ENCODE measurements around the gene IL13.
"Not testable (repeated sequence)": the region's sequence is repeated elsewhere in the genome, so short reads cannot be mapped to it uniquely, and the experiment has no call there.

The IL13 gene

DNA sequence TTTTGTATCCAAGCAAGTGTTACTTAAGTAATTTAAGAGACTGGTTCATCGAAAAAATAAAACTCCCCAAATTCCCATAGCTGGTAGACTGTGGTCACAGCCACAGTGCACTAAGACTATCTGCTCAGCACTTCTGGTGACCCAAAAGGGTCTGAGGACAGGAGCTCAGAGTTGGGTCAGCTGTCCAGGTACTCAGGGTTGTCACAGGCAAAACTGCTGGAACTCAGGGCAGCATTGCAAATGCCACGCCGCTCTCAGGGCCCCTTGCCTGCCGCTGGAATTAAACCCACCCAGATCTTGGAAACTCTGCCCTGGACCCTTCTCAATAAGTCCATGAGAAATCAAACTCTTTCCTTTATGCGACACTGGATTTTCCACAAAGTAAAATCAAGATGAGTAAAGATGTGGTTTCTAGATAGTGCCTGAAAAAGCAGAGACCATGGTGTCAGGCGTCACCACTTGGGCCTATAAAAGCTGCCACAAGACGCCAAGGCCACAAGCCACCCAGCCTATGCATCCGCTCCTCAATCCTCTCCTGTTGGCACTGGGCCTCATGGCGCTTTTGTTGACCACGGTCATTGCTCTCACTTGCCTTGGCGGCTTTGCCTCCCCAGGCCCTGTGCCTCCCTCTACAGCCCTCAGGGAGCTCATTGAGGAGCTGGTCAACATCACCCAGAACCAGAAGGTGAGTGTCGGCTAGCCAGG is at the start of gene IL13:
TSS of gene IL13 (plus strand) at position 498 of the 705 bp plus-strand sequence. CDS start at position 512, 14 bp downstream.
- no peak for DNase-seq (ENCODE audit: low read depth)

DNA sequence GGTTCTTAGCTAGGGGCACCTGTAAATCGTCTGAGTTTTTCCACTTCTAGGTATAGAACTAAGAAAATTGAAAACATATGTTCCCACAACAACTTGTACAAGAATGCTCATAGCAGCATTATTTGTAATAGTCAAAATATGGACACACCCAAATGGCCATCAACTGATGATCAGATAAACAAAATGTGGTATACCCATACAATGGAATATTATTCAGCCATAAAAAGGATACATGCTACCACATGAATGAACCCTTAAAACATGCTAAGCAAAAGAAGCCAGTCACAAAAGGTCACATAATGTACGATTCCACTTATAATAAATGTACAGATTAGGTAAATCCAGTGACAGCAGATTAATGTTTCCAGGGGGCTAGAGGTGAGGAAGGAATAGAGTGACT is 46.0 kb upstream of the IL13 start:
- no peak for DNase-seq (ENCODE audit: low read depth)

DNA sequence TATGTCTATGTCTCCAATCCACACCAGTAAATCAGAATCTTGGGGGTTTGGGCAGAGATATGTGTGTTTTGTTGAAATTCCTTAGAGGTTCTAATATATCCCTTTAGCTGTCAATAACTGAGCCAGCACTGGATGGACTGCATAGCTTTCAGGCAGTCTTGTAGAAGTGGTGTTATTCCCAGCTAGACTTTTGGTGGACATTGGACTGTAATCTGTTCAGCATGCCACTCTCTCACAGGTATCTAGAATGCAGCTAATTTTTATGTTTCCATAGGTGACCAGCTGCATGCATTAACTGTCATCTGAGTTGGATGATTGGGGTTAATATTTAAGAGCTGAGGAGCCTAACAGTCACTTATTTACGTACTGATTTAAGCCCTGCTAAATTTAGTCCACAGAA is 45.1 kb upstream of the IL13 start:
- no peak for DNase-seq (ENCODE audit: low read depth)

DNA sequence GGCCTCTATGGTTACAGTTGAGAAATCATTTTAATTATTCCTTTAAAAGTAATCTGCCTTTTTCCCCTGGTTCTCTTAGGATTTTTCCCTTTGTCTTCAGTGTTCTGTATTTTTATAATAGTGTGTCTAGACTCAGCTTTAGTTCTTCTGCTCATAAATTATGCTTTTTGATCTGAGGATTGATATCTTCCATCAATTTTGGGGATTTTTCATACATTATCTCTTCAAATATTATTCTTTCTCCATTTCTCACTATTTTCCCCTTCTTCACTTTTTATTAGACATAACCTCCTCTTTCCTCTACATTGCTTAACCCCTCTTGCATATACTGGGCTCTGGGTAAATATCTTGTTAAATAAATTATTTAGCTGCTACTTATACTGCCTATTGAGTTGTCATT is 36.3 kb upstream of the IL13 start:
- DNase-seq (ENCODE audit: low read depth), result no peak

DNA sequence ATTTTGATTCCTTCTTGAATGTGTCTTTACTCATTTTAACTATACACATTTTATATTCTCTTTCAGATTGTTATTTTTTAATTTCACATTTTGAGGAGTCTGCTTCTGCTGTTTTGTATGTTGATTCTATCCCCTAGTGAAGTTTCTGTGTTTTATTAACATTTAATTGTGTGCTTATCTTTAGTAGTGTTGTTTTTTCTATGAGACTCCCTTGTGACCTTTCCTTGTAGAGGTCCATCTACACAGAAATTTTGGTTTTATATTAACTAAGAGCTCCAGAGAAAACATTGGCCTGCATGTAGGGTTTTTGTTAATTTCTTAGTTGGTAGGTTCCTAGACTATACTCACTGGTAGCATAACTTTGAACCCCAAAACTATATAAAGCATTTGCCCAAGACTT is 35.4 kb upstream of the IL13 start:
- DNase-seq (ENCODE audit: low read depth), result no peak

DNA sequence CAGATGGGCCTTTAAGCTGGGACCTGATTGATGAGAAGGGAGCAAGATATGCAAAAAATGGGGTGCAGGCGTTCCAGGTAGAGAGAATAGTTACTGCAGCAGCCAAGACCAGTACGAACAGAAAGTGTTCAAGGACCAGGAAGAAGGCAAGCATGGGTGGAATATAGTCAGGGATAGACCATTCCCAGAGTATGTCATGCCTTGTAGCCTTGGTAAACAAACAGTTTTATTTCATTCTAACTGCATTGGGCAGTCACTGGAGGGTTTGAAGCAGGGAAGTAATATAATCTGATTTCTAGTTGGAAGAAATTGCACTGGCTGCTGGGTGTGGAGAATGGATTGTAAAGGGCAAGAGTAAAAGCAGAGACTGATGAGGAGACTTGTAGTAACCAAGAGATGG is 30.5 kb upstream of the IL13 start:
- DNase-seq (ENCODE audit: low read depth), result no peak

DNA sequence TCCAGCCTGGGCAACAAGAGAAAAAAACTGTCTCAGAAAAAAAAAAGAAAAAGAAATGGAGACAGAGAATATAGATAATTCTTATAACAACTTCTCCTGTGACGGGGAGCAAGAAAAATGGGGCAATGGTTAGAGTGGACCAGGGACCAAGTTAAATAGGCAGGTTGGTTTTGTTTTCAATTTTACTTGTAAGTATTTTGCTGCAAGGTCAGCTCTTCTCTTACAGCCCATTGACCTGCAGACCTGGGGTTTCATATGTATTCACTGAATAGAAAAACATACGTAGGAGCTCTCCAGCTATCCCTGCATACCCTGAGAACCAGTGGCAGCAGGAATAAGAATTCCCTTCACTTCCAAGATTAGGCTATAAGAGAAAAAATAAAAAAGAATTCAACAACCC is 29.2 kb upstream of the IL13 start:
- no peak for DNase-seq (ENCODE audit: low read depth)

DNA sequence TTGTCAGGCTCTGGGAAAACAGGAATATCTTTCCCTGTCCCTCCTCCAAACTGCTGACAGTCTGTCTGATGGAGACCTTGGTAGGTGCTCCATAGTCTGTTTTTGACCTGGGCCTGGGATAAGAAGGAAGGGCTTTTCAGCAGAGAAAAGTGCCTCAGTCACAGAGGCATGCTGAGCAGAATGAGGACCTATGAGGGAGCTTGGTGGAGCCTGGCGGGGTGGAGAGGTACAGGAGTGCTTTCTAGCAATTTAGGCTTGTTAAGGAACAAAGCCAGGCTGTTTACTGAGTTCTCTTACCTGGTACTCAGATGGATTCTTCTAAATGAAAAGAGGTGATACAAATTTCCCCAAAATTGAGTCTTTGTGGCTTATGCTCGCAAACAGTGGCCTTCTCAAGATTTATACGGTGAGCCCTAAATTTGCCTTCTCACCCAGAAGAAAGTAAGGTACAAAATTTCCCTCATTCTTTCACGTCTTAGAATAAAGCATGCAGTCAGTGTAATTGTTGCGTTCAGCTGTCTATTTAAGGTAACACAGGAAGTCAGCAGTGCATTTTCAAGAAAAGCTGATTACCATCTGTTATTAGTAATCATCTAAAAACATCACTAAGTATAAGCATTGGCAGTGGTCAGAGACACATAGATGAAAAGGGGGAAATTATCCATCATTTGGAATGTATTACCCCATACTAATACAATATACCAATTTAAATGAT is 28.6 kb upstream of the IL13 start:
- DNase-seq (ENCODE audit: low read depth), result no peak

DNA sequence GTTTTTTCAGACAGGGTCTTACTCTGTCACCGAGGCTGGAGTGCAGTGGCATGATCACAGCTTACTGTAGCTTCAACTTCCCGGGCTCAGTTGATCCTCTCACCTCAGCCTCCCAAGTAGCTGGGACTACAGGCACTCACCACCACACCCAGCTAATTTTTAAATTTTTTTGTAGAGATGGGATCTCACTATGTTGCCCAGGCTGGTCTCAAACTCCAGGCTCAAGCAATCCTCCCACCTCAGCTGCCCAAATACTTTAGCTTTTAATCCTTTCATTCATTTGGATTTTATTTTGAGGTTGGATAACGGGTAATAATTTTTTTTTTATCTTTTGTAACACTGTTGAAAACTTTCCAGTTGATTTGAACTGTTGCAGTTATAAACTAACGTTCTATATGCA is 24.4 kb upstream of the IL13 start:
- DNase-seq (ENCODE audit: low read depth), result not testable (repeated sequence)

DNA sequence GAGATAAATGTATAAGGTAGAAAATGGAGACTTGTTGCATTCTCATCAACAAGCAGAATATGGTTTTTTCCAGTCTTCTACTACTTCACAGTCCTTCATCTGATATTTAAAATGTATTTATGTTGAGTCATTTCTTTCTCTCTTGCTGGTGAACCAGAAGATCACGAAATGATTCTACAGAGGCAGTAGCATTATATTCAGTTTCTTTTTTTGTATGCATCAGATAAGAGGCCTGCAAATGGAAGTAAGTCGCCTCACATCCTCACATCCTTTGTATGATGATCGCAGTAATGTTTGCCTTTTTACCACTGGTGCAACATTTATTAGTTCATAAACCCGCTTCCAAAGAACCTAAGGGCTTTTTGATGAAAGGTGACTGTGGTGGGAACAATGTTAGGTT is 22.1 kb upstream of the IL13 start:
- DNase-seq (ENCODE audit: low read depth), result no peak

DNA sequence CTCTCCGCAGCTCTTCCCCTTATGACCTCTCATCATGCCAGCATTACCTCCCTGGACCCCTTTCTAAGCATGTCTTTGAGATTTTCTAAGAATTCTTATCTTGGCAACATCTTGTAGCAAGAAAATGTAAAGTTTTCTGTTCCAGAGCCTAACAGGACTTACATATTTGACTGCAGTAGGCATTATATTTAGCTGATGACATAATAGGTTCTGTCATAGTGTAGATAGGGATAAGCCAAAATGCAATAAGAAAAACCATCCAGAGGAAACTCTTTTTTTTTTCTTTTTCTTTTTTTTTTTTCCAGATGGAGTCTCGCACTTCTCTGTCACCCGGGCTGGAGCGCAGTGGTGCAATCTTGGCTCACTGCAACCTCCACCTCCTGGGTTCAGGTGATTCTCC is 20.7 kb upstream of the IL13 start:
- DNase-seq (ENCODE audit: low read depth), result no peak

DNA sequence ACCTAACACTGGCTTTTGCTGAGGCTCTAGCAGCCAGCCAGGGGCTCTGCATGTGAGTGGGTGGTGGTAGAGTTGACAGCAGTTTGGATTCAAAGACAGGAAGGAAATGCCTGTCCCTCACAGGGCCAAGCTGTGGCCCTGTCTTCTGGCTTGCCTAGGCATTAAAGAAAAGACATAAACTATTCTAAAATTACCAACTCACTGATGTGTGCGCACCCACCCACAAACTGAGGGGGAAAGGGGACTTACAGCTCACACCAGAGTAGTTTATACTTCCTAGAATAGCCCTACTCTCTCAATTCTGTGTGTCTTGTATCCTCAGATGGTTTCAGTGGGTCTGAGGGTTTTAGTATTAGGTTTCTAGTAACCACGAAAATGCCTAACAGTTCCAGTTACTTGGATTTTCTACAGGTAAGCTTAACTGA is 18.3 kb upstream of the IL13 start:
- DNase-seq (ENCODE audit: low read depth), result no peak

DNA sequence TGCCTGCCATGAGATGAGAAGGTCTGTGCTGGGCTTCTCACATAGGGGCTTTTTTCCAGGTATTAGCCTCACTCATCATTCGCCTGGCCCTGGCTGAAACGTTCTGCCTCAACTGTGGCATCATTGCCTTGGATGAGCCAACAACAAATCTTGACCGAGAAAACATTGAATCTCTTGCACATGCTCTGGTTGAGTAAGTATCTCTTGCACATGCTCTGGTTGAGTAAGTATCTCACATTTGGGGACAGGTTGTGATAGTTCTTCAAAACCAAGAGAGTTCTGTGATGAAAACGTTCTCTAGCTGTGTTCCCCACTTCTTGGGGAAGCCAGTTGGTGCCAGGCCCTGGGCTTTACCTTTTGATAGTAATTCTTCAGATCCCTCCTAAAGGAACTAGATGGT is 17.4 kb upstream of the IL13 start:
- DNase-seq (ENCODE audit: low read depth), result no peak

DNA sequence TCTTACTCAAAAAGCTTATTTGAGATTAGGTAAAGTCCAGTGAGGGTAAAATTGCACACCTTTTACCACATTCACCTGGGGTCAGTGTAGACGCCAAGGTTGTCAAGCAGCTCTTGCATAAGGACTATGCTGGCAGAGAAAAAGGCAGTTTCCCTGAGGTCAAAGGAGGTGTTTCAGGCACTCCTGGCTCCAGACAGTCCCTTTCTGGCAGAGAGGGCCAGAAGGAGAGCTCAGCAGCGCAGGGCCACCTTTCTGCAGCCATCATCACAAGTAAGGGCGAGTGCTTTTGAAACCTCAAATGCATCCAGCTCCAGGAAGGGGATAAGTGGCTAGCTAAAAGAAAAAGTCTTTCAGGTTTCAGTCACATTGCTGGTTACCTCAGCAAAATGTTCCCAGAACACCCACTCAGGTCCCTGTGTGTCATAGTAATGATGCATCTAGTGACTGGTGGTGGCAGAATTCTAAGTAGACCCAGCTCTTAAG is 16.7 kb upstream of the IL13 start:
- no peak for DNase-seq (ENCODE audit: low read depth)

DNA sequence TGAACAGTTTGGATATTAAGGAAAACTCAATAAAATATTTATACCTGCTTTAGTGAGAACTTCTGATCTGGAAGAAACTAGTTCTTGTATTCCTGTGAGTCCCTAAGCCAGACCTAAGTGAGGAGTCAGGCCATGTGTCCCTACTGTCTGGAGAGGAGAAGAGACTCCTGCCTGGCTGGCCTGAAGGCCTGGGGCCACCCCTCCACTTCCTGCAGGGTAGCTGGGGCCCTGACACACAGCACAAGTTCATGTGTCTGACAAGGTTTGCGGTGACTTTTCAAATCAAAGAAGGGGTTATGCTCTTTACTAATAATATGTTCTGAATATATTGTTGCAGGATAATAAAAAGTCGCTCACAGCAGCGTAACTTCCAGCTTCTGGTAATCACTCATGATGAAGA is 16.1 kb upstream of the IL13 start:
- no peak for DNase-seq (ENCODE audit: low read depth)

DNA sequence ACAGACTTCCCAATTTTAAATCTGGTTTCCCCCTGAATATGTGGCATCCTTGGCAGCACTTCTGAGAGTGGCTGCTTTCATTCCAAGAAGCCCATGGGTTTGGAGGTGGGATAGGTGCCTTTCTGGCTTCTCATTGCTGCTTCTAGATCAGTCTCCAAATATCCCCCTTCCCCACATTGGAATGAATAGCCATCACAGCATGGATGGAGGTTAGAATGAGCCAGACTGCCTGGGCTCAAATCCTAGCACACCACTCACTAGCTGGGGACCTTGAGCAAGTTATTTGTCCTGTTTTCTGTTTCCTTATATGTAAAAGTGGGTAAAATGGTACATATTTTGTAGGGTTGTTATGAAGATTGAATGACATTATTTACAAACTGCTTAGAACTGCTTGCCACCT is 13.8 kb upstream of the IL13 start:
- DNase-seq (ENCODE audit: low read depth), result no peak

DNA sequence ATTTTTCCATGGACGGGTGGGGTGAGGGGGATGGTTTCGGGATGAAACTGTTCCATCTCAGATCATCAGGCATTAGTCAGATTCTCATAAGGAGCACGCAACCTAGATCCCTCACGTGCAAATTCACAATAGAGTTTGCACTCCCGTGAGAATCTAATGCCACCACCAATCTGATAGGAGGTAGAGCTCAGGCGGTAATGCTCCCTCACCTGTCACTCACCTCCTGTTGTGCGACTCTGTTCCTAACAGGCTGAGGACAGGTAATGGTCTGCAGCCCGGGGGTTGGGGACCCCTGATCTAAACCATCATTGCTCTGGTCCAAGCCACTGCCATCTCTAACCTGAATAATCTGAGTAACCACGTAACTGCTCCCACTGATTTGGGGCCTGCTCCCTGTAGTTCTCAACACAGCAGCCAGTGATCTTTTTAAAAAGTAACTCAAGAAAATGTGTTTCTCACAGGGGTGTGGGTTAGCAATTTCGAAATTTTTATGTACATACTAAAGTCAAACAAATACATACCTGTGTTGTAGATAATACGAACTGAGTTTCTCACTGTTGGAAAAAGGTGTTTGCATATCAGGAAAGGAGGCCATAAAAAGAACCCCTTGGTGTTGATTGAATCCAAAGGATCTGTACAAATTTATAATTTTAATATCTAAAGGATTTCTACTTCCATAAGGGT is 11.2 kb upstream of the IL13 start:
- no peak for DNase-seq (ENCODE audit: low read depth)

DNA sequence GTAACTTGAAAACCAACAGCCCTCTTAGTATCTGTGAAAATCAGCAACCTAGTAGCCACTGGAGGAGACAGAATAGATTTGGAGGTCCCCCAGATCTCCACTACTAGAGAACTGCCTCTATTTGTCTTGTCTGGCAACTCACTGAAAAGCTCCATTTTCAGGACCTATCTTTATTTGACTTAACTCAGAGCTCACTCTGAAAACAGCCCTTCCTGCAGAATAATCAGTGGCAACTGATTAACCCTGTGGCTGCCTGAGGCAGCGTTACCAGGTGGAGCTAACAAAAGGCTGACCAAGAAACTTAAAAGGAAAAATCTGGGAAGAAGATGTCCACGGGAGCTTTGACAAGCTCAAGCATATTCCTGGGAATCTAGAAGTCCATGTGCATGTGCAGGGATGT is 10.5 kb upstream of the IL13 start:
- DNase-seq (ENCODE audit: low read depth), result no peak

DNA sequence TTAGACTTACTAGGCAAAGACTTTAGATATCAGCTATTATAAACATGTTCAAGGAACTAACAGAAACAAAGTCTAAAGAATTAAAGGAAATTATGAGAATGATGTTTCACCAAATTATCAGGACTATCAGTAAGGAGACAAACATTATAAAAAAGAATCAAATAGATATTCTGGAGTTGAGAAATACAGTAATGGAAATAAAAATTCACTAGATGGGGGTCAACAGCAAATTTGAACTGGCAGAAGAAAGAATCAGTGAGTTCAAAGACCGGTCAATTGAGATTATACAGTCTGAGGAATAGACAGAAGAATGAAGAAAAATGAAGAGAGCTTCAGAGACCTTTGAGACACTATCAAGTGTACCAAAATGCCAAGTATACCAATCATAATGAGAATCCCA is 9.6 kb upstream of the IL13 start:
- no peak for DNase-seq (ENCODE audit: low read depth)

DNA sequence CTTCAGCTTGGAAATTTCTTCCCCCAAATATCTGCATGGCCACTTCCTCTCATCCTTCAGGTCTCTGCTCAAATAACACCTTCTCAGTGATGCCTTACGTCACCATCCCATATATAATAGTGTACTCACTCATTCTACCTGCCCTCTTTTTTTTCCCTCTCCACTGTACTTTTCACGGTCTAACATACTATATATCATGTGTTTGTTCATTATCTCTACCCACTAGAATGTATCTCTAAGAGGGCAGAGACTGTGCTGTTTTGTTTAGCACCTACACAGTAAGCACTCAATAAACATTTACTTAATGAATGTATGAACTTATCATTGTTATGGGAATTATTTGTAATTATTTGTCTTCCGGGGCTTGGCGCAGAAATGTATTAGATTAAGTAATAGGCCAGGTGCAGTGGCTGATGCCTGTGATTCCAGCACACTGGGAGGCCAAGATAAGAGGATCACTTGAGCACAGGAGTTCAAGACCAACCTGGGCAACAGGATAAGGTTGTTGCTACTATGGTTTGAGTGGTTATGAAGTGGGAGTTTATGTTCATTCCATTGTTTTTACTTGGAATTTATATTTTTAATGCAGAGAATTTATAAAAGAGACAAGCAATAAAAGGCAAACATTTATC is 6.0 kb upstream of the IL13 start:
- no peak for DNase-seq (ENCODE audit: low read depth)

DNA sequence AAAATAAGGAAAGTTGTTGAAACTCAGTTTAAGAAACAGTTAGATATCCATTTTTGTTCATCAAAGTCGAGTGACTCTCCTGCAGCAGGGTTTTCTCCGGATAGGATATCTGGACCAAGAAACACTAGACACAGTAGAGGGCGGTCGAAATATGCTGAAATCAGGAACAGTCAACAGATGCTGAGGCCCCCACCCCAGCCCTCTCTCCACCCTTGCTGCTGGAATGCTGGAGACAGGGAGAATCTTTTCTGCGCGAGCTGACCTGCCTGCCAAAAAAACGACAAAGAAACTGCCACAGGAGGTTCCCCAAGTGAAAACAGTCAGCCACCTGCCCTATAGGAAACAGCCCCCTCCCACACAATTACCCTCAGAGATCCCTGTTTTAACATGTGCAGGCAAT is 4.3 kb upstream of the IL13 start:
- no peak for DNase-seq (ENCODE audit: low read depth)
